ENCODE results near the gene C3orf52. TPM values are rescaled to one million over a fixed set of nuclear protein-coding genes. Genes with fewer than 3 reads are reported as not detected.
A peak's percentile ranks its signal among the peaks of the same experiment; 100 is the strongest.

The C3orf52 gene
- polyA plus RNA-seq, 1 donor (not counting 4 experiments of a cell fraction or from before 2014, with no cell fraction given) = 15.8 TPM

DNA sequence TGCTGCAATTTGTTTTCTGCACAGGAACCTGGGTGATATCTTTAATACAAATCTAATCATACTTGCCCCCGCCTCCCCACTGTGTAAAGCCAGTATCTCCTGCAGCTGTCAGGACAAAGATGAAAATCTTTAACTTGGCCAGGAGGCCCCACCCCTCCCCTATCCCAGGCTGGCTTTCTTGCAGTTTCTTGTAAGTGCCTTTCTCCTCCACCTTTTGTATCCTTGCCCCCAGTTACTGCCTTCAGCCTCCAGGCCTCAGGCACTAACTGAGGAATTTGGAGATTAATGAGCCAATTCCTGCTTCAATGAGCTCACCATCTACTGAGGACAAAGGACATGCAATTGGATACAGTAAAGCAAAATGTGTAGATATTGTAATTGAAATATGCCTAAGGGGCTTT is 40.3 kb downstream of the C3orf52 start:
- Histone ChIP-seq H2AFZ (ENCODE audit: control insufficient read depth, low read length) (no peak overlapping the region), H4K20me1 (ENCODE audit: control insufficient read depth, extremely low read depth, insufficient read depth, low read length) (no peaks in the 10 kb centered on the region), H3K4me1 (ENCODE audit: control insufficient read depth, extremely low read depth, insufficient read depth, low read length) (peaks cover 18% of the 10 kb centered on the region), H3K27ac (ENCODE audit: control insufficient read depth, insufficient read depth, low read length) (no peak overlapping the region), H3K36me3 (ENCODE audit: control insufficient read depth in 2 of 2, extremely low read depth in 1 of 2, insufficient read depth in 2 of 2, low read length in 2 of 2) (peaks cover 7 to 8% of the 10 kb centered on the region in 2 experiments), H3K9me3 (ENCODE audit: control insufficient read depth, low read depth, low read length) (no peaks in the 10 kb centered on the region), H3K79me2 (ENCODE audit: control insufficient read depth, insufficient read depth, low read length) (no peaks in the 10 kb centered on the region), H3K4me2 (ENCODE audit: control insufficient read depth, extremely low read depth, insufficient read depth, low read depth, low read length) (no peak overlapping the region), H3K27me3 (ENCODE audit: control insufficient read depth, extremely low read depth, insufficient read depth, low read length) (no peaks in the 10 kb centered on the region), H3K9me1 (ENCODE audit: control insufficient read depth, extremely low read depth, insufficient read depth, low read length) (no peaks in the 10 kb centered on the region), H3K9ac (ENCODE audit: control insufficient read depth, extremely low read depth, insufficient read depth, low read length) (no peak overlapping the region), H3K4me3 (ENCODE audit: control insufficient read depth in 2 of 3, extremely low read depth in 1 of 3, insufficient read depth in 2 of 3, low read depth in 1 of 3, low read length in 3 of 3) (no peak overlapping the region)
- peak; percentile 34 for FAIRE-seq
- dilution Hi-C loops (cut with MboI; ENCODE audit: extremely low pct_ligation_motif_present, low sequenced_read_pairs) = no loop called here
- TF ChIP-seq, protein P1, sequence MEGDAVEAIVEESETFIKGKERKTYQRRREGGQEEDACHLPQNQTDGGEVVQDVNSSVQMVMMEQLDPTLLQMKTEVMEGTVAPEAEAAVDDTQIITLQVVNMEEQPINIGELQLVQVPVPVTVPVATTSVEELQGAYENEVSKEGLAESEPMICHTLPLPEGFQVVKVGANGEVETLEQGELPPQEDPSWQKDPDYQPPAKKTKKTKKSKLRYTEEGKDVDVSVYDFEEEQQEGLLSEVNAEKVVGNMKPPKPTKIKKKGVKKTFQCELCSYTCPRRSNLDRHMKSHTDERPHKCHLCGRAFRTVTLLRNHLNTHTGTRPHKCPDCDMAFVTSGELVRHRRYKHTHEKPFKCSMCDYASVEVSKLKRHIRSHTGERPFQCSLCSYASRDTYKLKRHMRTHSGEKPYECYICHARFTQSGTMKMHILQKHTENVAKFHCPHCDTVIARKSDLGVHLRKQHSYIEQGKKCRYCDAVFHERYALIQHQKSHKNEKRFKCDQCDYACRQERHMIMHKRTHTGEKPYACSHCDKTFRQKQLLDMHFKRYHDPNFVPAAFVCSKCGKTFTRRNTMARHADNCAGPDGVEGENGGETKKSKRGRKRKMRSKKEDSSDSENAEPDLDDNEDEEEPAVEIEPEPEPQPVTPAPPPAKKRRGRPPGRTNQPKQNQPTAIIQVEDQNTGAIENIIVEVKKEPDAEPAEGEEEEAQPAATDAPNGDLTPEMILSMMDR (optimal IDR thresholded peaks at IDR 0.05 in 1 of 3, IDR thresholded peaks at IDR 0.05 in 1 of 3, conservative IDR thresholded peaks at IDR 0.05 in 1 of 3; ENCODE audit: extremely low read depth in 1 of 3, insufficient read depth in 2 of 3, low read length in 3 of 3) = no peak
- no peak for TF ChIP-seq EZH2 (IDR thresholded peaks at IDR 0.05; ENCODE audit: low read length)
- no peak for DNase-seq (ENCODE audit: low read depth, low spot score)

- H3K9me3 ChIP-seq (ENCODE audit: control insufficient read depth, low read depth, low read length) = no peaks in the 10 kb centered on the region
- H3K9me1 ChIP-seq (ENCODE audit: control insufficient read depth, extremely low read depth, insufficient read depth, low read length) = no peaks in the 10 kb centered on the region
- no peak overlapping the region for H3K4me2 ChIP-seq (ENCODE audit: control insufficient read depth, extremely low read depth, insufficient read depth, low read depth, low read length)
- H4K20me1 ChIP-seq (ENCODE audit: control insufficient read depth, extremely low read depth, insufficient read depth, low read length) = no peaks in the 10 kb centered on the region
- TF ChIP-seq, protein P1 (optimal IDR thresholded peaks at IDR 0.05 in 1 of 3, IDR thresholded peaks at IDR 0.05 in 1 of 3, conservative IDR thresholded peaks at IDR 0.05 in 1 of 3; ENCODE audit: extremely low read depth in 1 of 3, insufficient read depth in 2 of 3, low read length in 3 of 3) = no peak
- no peak for TF ChIP-seq EZH2 (IDR thresholded peaks at IDR 0.05; ENCODE audit: low read length)
- no peak overlapping the region for H3K9ac ChIP-seq (ENCODE audit: control insufficient read depth, extremely low read depth, insufficient read depth, low read length)
- DNase-seq (ENCODE audit: low read depth, low spot score) (no peak), FAIRE-seq (no peak)
- H3K79me2 ChIP-seq (ENCODE audit: control insufficient read depth, insufficient read depth, low read length) = no peaks in the 10 kb centered on the region
- H2AFZ ChIP-seq (ENCODE audit: control insufficient read depth, low read length) = no peak overlapping the region
- no peak overlapping the region for H3K27ac ChIP-seq (ENCODE audit: control insufficient read depth, insufficient read depth, low read length)
- H3K36me3 ChIP-seq (ENCODE audit: control insufficient read depth in 2 of 2, extremely low read depth in 1 of 2, insufficient read depth in 2 of 2, low read length in 2 of 2) = peaks cover 6 to 7% of the 10 kb centered on the region in 2 experiments
- H3K4me3 ChIP-seq (ENCODE audit: control insufficient read depth in 2 of 3, extremely low read depth in 1 of 3, insufficient read depth in 2 of 3, low read depth in 1 of 3, low read length in 3 of 3) = no peak overlapping the region
- dilution Hi-C loops (cut with MboI; ENCODE audit: extremely low pct_ligation_motif_present, low sequenced_read_pairs) = no loop called here
- no peaks in the 10 kb centered on the region for H3K27me3 ChIP-seq (ENCODE audit: control insufficient read depth, extremely low read depth, insufficient read depth, low read length)
- peaks cover 22% of the 10 kb centered on the region for H3K4me1 ChIP-seq (ENCODE audit: control insufficient read depth, extremely low read depth, insufficient read depth, low read length)
These were observed 41.6 kb downstream of the C3orf52 start for GRCh38 chr3:112127522-112128494.
